ENCODE data around the gene SLC25A13.

DNA sequence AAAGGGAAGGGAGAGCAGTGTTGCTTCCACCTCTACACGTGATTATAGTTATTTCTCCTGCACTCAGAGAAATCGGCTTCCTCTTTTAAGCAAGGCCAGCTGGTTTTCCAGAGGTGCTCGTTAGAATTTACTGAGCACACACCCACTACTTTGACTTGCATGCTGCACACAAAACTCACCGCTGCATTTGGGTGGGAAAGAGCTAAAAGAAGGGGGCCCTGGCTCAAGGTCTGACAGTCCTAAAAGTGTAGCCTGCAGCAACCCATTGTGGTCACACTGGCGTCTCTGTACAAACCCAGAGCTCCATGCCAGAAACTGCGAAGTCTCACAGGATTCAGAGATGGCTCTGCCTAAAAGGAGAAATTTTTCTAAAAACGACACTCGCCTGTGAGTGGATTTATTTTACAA, 133.7 kb downstream of the SLC25A13 start:
- TF ChIP-seq, protein P1, sequence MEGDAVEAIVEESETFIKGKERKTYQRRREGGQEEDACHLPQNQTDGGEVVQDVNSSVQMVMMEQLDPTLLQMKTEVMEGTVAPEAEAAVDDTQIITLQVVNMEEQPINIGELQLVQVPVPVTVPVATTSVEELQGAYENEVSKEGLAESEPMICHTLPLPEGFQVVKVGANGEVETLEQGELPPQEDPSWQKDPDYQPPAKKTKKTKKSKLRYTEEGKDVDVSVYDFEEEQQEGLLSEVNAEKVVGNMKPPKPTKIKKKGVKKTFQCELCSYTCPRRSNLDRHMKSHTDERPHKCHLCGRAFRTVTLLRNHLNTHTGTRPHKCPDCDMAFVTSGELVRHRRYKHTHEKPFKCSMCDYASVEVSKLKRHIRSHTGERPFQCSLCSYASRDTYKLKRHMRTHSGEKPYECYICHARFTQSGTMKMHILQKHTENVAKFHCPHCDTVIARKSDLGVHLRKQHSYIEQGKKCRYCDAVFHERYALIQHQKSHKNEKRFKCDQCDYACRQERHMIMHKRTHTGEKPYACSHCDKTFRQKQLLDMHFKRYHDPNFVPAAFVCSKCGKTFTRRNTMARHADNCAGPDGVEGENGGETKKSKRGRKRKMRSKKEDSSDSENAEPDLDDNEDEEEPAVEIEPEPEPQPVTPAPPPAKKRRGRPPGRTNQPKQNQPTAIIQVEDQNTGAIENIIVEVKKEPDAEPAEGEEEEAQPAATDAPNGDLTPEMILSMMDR (IDR thresholded peaks at IDR 0.05; ENCODE audit: low read length): no peak
- TF ChIP-seq EZH2phosphoT487 (IDR thresholded peaks at IDR 0.05; ENCODE audit: low read length) (no peak), EZH2 (optimal IDR thresholded peaks at IDR 0.05; ENCODE audit: low read depth, low read length) (no peak)

Measured in MM.1S (cell line).